GM03348 (cell line): ENCODE measurements around the gene MARCKS.
A peak's percentile ranks its signal among the peaks of the same experiment; 100 is the strongest.

Experiments used
- DNase-seq: peaks from one replicate; pipeline ENCODE4 v3.0.0; 2012; ENCODE audit warnings: low spot score

Gene MARCKS, protein sequence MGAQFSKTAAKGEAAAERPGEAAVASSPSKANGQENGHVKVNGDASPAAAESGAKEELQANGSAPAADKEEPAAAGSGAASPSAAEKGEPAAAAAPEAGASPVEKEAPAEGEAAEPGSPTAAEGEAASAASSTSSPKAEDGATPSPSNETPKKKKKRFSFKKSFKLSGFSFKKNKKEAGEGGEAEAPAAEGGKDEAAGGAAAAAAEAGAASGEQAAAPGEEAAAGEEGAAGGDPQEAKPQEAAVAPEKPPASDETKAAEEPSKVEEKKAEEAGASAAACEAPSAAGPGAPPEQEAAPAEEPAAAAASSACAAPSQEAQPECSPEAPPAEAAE

DNA sequence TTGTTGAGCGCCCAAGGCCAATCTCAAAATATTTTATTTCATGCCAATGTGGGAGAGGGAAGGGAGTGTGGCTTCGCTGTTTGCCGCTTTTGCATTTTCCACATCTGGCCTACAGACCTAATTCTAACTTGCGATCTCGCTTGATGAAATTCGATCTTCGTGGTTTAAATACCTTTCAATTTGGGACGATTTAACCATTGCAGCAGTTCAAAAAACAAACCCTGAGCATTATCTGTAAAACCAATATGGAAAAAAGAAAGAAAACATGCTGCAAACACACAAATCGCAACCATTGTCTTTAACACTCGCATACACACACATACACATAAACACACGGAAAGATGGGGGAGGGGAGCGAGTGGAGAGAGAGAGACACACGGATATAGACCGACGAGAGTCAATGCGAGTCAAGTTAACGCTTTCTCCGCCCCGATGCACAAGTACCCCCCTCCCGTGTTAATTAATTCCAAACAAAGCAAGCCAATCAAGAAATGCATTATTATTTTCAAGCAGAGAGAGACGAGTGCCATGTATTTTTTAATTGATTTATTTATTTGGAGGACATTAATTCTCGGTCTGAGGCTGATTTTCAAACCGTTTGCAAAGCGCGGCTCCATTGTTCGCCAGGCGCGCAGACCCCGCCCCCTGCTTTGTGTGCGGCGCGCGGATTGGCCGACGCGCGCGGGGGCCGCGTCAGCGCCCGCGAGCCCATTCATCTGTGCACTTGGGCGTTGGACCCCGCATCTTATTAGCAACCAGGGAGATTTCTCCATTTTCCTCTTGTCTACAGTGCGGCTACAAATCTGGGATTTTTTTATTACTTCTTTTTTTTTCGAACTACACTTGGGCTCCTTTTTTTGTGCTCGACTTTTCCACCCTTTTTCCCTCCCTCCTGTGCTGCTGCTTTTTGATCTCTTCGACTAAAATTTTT is at the start of gene MARCKS:
Gene MARCKS, plus strand, starts transcription at position 721 of the 931 bp plus-strand sequence. CDS start 401 bp downstream, outside the sequence.
- DNase-seq: peak; percentile 94

DNA sequence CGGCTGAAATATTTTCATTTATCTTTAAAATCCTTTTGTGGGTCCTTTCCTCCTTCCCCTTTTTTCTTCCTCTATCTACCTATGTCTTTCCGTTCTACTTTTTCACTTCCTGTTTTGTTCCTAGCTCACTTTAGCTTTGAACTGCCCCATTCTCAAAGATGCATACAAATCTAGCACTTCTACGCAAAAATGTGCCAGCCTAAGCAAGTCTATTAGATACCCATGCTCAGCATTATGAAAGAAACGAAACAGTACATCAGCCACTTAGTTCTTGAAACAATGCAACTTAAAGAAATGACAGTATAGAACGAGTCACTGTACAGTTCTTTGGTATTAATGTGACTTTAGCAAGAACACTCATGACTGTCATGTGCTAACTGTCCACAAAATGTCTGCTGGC is 47.3 kb upstream of the MARCKS start:
- no peak for DNase-seq

DNA sequence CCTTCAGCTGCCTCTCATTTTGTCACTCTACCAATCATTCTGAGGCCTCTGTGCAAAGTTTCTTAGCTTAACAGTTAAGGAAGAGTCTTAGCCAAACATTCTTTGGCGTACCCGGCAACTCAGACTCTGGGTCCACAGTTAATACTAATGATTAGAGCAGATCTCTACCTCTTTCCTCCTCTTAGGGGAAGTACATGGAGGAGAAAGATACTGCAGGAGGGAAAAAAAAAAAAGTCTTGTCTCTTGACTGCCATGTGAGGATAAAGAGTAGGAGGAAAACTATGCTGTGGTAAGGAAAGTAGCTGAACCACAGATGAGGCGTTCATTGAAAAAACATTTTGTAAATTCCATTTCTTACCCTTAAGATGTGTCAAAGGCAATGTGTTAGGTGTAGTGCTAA is 44.0 kb upstream of the MARCKS start:
- DNase-seq: peak; percentile 84

DNA sequence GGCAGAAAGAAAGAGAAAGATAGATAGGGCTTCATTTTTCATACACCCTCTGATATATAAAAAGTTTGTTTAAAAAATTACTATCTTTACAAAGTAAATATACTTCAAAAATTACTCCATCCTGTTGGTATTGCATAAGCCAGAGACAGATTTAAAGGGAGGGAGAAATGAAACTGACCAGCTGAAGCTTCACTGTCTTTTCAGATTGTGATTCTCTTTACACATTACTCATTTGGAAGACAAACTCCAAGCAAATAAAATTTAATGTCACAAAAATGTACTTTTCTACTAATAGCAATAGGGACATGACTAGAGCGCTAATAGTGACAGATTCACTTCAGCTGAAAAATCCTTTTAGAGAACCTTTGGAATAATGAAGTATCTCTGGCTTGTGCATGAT is 38.6 kb upstream of the MARCKS start:
- peak; percentile 45 for DNase-seq

DNA sequence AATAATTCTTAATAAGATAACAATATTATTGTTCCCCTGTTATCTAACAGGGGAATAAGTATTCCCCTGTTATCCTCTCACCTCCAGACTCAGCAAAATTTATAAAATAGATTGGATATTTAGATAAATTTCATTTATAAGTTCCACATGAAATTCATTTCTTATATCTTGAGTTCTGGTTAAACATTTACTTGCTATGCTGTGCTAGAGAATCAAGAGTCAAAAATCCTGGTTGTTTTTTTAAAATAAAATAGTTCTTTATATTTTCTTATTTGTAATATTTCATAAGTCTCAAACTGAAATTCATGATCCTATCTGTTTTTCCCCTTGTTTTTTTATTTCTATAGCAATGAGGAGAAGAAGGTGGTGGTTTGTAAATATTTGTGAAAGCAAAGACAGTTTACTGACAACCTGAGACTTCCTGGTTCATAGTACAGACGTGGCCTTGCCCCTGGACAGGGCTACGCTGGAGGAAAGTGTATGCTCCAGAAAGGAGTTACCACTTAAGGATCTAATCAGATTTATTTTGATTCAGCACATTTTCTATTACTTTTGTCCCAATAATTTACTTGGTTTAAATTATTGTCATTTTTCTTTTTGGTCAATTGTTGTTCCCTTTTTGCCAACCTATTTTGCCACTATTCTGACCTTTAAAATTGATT is 37.8 kb upstream of the MARCKS start:
- no peak for DNase-seq

DNA sequence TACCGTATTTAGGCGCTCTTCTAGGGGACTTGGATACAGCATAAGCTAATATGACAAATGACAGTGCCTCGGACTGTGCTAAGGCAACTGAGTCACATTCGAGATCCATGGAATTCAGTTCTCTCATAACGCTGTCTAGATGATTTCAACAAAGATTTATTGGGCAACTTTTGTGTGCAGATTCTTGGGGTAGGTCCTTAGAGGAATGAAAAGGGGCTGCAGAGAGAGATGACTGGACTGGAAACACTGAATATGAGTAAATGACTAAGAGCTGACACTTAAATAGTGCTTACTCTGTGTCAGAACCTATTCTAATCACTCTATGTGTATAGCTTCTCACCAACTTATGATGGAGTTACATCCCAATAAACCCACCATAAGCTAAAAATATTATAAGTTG is 36.4 kb upstream of the MARCKS start:
- no peak for DNase-seq

DNA sequence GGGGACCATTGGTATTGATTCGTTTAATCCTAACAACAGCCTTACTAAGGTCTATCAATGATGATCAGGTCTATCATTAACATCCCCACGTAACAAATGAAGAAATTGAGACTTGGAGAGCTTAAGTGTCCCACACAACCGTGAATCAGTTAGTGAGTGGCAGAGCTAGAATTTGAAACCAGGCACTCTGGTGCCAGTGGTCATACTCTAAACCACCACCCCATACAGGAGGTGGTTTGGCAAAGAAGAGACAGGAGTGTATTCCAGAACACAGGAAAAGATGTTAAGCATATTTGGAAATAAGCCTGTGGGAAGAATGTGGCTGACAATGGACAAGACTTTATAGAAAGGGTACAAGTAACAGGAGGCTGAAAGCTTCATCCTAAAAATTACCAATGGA is 35.7 kb upstream of the MARCKS start:
- DNase-seq: no peak

DNA sequence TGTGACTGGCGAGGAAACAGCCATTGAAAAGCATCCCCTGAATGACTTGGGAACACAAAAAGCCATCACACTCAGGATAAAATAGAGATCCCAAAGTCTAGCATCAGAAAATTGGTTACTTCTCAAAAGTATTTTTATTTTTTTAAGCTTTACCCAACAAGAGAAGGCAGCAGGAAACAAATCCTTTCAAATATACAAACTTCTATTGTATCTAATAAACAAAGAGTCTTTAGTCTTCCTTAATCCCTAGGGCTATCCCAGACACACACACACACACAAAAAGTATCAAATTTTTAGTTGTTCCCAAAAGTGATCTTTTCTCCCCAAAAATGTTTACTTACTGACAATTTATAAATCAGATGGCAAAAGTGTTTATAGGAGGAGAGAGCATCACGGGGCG is 33.2 kb upstream of the MARCKS start:
- DNase-seq: no peak

DNA sequence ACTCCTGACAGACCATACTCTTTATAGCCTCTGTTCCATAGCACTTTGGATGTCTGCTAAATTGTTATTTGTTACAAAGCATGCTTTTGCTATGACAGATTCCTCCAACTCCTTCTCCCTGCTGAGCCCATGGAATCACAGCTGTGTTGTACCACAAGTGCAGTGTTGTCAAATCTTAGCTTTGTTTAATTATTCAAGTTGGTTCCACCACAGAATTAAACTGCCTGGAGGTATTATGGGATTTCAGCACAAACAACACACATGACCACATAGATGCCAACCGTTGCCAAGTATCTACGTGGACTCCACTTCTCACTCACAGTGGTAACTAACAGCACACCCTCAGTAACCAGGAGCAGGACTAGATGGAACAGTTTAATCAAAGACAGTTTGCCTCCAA is 32.7 kb upstream of the MARCKS start:
- no peak for DNase-seq

DNA sequence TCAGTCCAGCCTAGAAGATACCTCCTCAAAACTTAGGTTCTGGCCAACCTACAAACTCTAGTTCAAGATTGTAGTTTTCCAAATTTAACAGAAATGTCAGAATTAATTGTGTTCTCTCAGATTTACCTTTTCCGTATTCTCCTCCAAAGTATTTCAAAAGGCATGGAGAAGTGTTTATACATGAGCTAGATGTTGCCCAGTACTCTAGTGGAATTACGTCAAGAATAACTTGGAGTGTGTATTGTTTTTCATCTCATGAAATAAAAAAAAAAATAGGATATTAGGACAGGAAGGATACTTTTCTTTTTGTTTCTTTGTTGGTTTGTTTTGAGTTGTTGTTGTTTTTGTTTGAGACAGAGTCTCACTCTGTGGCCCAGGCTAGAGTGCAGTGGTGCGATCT is 32.3 kb upstream of the MARCKS start:
- no peak for DNase-seq

DNA sequence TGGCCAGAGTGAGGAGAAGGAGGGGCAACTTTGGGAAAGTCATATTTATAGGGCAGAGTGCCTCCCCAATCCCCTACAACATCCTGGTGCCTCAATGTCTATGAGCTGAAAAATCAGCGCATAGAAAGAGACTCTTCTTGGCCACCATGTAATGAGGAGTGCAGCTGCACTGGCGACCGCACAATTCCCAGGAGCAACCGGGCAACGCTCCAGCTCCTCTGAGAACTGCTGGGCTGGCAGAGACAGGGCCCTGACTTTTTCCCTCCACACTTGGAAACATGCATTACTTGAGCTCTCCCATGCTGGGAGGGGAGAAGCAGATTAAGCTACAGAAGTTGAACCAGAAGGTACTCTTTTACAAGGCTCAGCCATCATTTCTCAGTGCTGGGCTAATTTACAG is 31.4 kb upstream of the MARCKS start:
- DNase-seq: peak; percentile 72

DNA sequence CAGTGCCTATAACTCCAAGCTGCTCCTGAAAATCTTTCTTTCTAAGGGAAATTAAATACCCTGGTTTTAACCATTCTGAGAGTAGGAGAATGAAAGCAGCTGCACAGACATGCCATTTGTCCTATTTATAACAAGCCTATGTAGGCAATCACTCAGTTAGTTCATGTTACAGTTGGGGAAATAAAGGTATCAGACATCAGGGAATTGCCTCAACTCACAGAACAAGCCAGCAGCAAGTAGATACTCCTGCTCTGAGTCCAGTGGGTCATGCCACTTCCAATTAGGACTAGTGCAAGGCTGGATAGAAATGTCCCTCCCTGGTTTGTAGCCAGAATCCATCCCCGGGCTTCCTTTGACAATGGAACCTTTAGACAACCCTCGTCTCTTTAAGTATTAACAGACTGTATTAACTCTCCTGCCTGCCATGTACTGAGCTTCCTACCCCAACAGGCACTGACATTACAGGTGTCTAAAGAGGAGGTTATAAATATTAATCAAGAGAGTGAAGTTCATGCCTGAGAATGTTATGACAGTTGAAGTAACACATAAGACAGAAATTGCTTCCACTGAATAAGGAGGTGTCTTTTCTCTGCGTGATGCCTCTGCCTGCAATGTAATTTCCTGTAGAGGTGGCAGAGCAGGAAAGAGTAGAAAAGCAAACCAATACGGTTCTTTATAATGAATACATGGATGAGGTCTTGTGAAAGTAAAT is 28.0 kb upstream of the MARCKS start:
- no peak for DNase-seq

DNA sequence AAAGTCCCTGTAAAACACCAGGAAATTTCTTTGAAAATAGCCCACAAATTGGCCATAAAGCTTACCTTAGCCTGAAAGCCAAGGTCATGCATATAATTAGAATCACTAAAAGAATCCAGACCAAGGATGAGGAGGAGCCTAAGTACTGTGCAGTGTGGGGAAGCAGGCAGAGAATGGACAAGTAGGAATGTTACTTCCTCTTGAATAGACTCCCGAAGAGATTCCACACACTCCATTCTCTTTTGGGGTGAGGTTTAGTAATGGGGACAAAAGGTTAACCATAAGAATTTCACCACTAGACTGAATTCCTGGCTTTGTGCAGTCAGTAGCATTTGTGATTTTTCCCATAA is 27.5 kb upstream of the MARCKS start:
- peak; percentile 72 for DNase-seq

DNA sequence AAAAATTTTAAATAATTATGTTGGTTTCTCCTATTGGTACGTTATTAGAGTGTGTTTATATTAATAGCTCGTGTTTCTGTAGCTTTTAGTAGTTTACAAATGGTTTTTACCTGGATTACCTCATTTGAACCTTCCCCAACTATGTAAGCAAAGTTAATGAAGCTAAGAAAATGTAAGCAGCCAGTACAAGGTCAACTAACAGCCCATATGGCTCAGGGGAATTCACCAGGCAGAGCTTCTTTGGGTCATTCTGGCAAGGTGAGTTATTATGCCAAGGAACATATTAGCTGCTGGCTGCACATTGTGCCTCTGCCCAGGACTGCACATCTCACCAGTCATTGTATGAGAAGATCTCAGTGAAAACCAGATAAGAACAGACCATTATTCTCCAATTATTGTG is 27.0 kb upstream of the MARCKS start:
- DNase-seq: no peak

DNA sequence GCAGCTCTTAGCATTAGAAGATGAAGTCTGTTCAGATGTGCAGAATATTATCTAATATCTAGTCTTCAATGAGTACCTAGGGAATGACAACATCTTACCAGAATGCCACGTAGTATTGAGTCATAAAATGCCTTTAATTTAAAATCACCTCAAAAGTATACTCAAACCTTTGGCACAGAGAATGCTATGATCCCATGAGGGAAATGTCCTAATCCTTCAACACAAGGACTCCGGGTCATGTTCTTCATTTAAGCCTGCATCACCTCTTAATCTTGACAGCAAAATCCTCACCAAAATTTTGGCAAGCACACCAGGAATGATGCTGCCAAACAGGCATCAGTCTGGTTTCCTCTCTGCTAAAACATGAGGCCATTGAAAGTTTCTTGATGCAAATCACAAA is 23.6 kb upstream of the MARCKS start:
- DNase-seq: peak; percentile 47

DNA sequence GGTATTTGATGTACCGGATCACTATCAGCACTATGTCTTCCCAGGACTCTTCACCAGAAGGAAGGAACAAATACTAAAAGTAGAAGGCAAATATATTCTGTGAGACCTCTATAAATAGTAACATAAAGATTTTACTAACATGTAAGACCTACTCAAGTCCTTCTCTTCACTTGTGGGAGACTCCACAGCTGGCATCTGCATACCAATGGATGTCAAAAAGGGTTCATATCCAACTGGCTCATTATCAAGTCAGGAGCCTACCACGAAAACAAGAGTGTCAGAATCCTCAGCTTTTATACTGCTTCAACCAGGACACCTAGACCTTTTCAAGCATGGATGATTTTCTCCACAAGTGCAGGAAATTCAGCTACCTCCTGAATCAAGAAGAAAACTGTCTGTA is 20.0 kb upstream of the MARCKS start:
- no peak for DNase-seq

DNA sequence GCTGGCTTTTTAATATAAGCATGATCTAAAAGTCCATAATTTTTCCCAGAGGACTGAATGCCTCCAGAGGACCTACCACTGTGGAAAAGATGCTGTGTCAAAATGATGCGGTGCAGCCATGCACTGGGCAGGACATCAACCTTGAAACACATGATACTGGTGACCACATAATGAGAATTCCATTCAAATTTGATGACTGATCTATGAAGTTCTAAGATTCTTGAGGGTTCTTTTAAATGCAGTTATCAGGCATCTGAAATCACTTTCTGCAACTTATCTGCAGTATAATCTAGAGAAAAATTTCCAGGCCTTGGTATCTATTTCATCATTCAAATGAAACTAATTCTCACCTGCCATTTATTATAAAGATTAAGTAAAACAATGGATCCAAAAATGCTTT is 15.0 kb upstream of the MARCKS start:
- DNase-seq: peak; percentile 51

DNA sequence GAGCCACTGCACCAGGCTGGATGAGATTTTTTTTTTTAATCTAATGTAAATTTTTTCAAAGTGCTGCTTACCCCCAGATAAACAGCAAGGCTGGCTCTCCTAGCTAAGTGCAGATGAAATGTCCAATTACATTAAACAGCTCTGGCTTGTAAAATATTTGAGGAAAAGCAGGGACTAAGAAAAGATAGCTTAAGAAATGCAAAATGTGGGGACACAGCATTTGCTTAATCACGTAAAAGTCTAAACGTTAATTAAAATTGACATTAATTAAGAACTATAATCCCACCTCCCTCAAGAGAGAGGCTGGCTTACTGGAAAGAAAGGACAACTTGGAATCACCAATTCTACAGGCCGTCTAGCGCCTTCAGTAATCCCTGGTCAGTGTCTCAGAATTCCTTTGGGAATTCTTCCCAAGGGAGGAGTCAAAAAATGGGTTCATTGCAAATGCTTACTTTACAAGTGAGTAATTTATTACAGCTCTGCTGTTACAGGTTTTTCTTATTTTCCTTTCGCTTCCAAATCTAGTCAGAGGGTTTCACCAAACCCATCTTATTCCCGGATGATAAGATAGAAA is 13.6 kb upstream of the MARCKS start:
- DNase-seq: no peak

DNA sequence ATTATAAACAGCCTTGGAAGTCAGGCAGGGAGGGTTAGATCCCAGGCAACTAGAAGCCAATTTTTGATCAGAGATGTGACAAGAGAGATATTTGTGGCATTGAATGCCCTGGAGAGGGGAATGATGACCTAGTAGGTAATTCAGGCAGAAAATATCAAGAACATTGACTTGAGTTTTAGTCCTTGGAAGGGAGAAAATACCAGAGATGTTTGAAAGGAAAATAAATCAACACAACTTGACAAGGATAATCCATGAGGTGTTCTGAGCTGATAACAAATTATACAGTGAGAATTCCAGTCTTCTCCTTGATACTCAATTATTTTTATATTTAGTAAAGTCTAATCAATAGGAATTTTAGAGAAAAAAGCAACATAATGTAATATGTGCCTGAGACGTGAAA is 10.6 kb upstream of the MARCKS start:
- no peak for DNase-seq

DNA sequence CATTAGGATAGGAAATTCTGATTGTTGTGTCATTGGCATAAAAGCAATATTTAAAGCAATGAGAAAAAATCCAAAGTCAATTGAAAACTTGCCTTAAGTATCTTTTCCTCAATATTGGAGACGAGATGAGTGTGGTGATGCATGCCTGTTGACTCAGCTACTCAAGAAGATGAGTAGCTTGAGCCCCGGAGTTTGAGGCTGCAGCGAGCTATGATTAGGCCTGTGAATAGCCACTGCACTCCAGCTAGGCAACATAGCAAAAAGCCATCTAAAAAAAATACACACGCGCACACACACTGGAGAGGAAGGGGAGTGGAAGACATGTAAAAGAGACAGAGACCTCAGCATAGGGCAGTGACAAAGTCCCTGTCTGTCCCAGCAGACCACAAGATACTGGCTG is 9.7 kb upstream of the MARCKS start:
- DNase-seq: no peak

DNA sequence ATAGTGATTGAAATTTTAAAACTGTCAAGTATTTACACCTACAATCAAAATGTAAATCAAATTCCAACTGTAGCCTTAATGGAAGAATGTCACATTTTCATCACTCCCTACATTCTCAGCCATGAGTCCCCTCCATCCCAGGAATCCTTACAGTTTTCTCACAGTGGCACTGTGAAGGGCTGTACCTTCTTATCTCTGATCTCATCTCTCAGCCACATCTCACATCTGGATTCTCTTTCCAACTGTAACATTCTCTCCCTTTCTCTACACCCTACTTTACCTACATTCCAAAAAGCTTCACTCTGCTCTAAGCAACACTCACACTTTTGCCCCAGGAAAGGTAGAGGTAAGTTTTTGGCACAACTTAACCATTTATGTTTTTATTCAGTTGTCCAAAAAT is 8.9 kb upstream of the MARCKS start:
- DNase-seq: no peak

DNA sequence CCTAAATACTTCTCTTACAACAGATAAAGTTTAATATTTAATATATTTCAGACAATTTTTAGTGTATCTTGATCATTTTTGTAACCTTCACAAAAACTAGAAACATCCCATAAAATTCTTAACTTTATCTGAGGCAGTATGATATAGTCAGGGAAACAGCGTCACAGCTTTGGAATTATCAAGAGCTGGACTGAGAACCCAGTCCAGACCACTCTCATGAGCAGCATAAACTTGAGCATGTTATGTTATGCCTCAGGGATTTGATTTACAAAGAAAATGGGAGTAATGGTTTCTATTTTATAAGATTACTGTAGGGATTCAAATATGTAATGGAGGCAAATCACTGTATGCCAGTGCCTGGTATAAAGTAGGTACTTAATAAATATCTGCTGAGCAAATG is 8.3 kb upstream of the MARCKS start:
- DNase-seq: no peak
